Measurements from ENCODE around the gene GABRE. TPM values are rescaled to one million over a fixed set of nuclear protein-coding genes. Genes with fewer than 3 reads are reported as not detected.
"Not testable (repeated sequence)": the region's sequence is repeated elsewhere in the genome, so short reads cannot be mapped to it uniquely, and the experiment has no call there.

GABRE gene
- total RNA-seq, 4 donors from 2014 or later = 2.6 to 21.2 (median 7.1) TPM

DNA sequence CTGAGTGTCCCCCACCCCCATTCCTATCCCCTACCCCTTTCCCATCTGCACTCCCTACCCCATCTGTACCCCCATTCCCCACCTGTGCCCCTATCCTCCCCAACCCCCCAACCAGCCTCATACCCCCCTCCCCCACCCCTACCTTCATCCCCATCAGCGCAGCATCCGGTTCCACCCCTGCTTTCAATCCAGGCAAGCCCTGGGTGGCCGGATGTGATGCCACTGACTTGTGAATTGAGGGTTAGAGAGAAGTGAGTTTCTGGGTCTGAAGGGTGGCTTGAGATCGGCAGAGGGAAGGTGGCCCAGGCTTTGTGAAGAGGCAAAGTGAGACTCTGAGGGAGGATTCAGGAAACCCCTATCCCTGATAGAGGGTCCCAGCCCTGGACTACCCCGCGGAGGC is 53.9 kb downstream of the GABRE start:
- H3K27me3 ChIP-seq = no peaks in the 10 kb centered on the region
- H3K9me3 ChIP-seq = no peaks in the 10 kb centered on the region
- no peak overlapping the region for H3K27ac ChIP-seq
- H3K4me1 ChIP-seq = no peaks in the 10 kb centered on the region
- H3K4me3 ChIP-seq = no peak overlapping the region
- no peak for ATAC-seq
- no peaks in the 10 kb centered on the region for H3K36me3 ChIP-seq
- TF ChIP-seq, protein P1, sequence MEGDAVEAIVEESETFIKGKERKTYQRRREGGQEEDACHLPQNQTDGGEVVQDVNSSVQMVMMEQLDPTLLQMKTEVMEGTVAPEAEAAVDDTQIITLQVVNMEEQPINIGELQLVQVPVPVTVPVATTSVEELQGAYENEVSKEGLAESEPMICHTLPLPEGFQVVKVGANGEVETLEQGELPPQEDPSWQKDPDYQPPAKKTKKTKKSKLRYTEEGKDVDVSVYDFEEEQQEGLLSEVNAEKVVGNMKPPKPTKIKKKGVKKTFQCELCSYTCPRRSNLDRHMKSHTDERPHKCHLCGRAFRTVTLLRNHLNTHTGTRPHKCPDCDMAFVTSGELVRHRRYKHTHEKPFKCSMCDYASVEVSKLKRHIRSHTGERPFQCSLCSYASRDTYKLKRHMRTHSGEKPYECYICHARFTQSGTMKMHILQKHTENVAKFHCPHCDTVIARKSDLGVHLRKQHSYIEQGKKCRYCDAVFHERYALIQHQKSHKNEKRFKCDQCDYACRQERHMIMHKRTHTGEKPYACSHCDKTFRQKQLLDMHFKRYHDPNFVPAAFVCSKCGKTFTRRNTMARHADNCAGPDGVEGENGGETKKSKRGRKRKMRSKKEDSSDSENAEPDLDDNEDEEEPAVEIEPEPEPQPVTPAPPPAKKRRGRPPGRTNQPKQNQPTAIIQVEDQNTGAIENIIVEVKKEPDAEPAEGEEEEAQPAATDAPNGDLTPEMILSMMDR (IDR thresholded peaks at IDR 0.05) = no peak
- TF ChIP-seq POLR2AphosphoS5 (IDR thresholded peaks at IDR 0.05) (no peak), EP300 (IDR thresholded peaks at IDR 0.05) (no peak), POLR2A (IDR thresholded peaks at IDR 0.05) (no peak)
- WGBS, 2 donors (ENCODE audit: low coverage in 1 of 2) = no CpG with 5 or more reads among the region's 6 CpGs

DNA sequence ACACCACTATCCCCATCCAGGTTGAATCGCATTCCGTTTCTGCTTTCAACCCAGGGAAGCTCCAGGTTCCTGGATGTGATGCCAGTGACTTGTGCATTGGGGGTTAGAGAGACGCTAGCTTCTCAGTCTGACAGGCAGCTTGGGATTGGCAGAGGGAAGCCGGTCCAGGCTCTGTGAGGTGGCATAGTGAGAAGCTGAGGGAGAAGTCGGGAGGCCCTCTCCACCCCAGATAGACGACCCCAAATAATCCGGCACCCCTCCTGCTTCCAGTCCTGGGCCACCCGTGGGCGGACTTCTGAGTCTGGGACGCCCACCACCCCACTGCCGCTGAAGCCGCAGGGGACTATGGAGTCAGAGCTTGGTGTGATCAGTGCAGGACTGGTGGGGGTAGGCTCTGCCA is 54.4 kb downstream of the GABRE start:
- ATAC-seq = no peak
- no peaks in the 10 kb centered on the region for H3K4me1 ChIP-seq
- H3K36me3 ChIP-seq = no peaks in the 10 kb centered on the region
- H3K27ac ChIP-seq = no peak overlapping the region
- no peaks in the 10 kb centered on the region for H3K9me3 ChIP-seq
- no peaks in the 10 kb centered on the region for H3K27me3 ChIP-seq
- no CpG with 5 or more reads among the region's 12 CpGs for WGBS, 2 donors (ENCODE audit: low coverage in 1 of 2)
- TF ChIP-seq POLR2A (IDR thresholded peaks at IDR 0.05) (no peak), POLR2AphosphoS5 (IDR thresholded peaks at IDR 0.05) (no peak), EP300 (IDR thresholded peaks at IDR 0.05) (no peak)
- TF ChIP-seq, protein P1 (IDR thresholded peaks at IDR 0.05) = no peak
- H3K4me3 ChIP-seq = no peak overlapping the region

DNA sequence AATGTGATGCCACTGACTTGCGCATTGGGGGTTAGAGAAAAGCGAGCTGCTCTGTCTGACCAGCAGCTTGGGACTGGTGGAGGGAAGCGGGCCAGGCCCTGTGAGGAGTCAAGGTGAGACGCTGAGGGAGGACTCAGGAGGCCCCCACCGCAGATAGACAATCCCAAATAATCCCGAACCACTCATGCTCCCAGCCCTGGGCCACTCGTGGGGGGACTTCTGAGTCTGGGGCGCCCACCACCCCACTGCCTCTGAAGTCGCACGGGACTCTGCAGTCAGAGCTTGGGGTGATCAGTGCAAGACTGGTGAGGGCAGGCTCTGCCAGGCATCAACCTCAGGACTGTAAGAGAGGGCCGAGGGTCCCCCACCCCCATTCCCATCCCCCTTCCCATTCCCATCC is 54.9 kb downstream of the GABRE start:
- Histone ChIP-seq H3K4me3 (no peak overlapping the region), H3K27ac (no peak overlapping the region), H3K36me3 (no peaks in the 10 kb centered on the region), H3K27me3 (no peaks in the 10 kb centered on the region), H3K9me3 (no peaks in the 10 kb centered on the region), H3K4me1 (no peaks in the 10 kb centered on the region)
- WGBS, 2 donors (ENCODE audit: low coverage in 1 of 2) = 86% methylated on average over 5 of the region's 11 CpGs; no CpG with 5 or more reads in 1 of the 2 donors
- TF ChIP-seq POLR2A (IDR thresholded peaks at IDR 0.05) (no peak), EP300 (IDR thresholded peaks at IDR 0.05) (no peak), POLR2AphosphoS5 (IDR thresholded peaks at IDR 0.05) (no peak)
- TF ChIP-seq, protein P1 (IDR thresholded peaks at IDR 0.05) = no peak
- no peak for ATAC-seq

DNA sequence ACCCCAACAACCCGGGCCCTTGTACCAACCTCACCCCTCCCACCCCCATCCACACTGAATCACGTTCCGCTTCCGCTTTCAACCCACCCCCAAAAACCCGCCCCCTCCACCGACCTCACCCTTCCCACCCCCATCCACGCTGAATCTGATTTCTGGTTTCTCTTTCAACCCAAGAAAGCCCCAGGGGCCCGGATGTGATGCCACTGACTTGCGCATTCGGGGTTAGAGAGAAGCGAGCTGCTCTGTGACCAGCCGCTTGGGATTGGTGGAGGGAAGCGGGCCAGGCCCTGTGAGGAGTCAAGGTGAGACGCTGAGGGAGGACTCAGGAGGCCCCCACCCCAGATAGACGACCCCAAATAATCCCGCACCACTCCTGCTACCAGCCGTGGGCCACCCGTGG is 55.7 kb downstream of the GABRE start:
- ATAC-seq, H3K27me3 ChIP-seq, H3K9me3 ChIP-seq, H3K36me3 ChIP-seq, H3K4me1 ChIP-seq, H3K4me3 ChIP-seq, H3K27ac ChIP-seq: not testable (repeated sequence)
- no CpG with 5 or more reads among the region's 18 CpGs for WGBS, 2 donors (ENCODE audit: low coverage in 1 of 2)

DNA sequence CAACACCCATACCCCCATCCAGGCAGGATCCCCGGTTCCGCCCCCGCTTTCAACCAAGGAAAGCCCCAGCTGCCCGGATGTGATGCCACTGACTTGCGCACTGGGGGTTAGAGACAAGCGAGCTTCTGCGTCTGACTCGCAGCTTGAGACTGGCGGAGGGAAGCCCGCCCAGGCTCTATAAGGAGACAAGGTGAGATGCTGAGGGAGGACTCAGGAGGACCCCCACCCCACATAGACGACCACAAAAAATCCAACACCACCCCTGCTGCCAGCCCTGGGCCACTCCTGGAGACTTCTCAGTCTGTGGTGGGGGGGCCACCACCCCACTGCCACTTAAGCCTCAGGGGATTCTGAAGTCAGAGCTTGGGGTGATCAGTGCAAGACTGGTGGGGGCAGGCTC is 61.7 kb downstream of the GABRE start, which contains the start of gene MAGEA4:
Gene MAGEA4, plus strand, starts transcription at position 110 of the 400 bp plus-strand sequence. CDS start 10,776 bp downstream, outside the sequence.
- no peak for ATAC-seq
- TF ChIP-seq POLR2AphosphoS5 (IDR thresholded peaks at IDR 0.05) = no peak
- no peak for TF ChIP-seq POLR2A (IDR thresholded peaks at IDR 0.05)
- no peak for TF ChIP-seq EP300 (IDR thresholded peaks at IDR 0.05)
- TF ChIP-seq, protein P1 (IDR thresholded peaks at IDR 0.05) = no peak
- no CpG with 5 or more reads among the region's 11 CpGs for WGBS, 2 donors (ENCODE audit: low coverage in 1 of 2)
- Histone ChIP-seq H3K27ac (no peak within 1 kb of the TSS), H3K36me3 (no peaks in the 10 kb centered on the region), H3K9me3 (no peaks in the 10 kb centered on the region), H3K4me3 (no peak within 1 kb of the TSS), H3K4me1 (no peaks in the 10 kb centered on the region), H3K27me3 (no peaks in the 10 kb centered on the region)
